ENCODE measurements around the gene STMN3.

GRCh38 chr20:63617092-63617875, 35.9 kb downstream of the STMN3 start:
- TF ChIP-seq SIN3A (IDR thresholded peaks at IDR 0.05; ENCODE audit: borderline replicate concordance, insufficient read depth, low read length) (no peak), POLR2AphosphoS5 (IDR thresholded peaks at IDR 0.05; ENCODE audit: low read depth, low read length) (no peak), REST (IDR thresholded peaks at IDR 0.05; ENCODE audit: insufficient read depth in 1 of 2, low read depth in 2 of 2, low read length in 2 of 2) (no peak), TAF1 (IDR thresholded peaks at IDR 0.05; ENCODE audit: borderline replicate concordance, insufficient read depth, low read length) (no peak), FOXP2 (optimal IDR thresholded peaks at IDR 0.05; ENCODE audit: borderline replicate concordance, extremely low read depth, extremely low read length, insufficient read depth) (no peak)

Measured in PFSK-1 (cell line).